Heart left ventricle (tissue), 16 donors: Measurements from ENCODE around the gene SLCO3A1. TPM values are rescaled to one million over a fixed set of nuclear protein-coding genes. Genes with fewer than 3 reads are reported as not detected.
A peak's percentile ranks its signal among the peaks of the same experiment; 100 is the strongest.
"Not testable (repeated sequence)": the region's sequence is repeated elsewhere in the genome, so short reads cannot be mapped to it uniquely, and the experiment has no call there.

ENCODE experiments used
- ATAC-seq, 4 donors: fragments of 200-7000 bp; cut with Tn5 transposase; one replicate each; pipeline ENCODE4 v1.9.1; 2020 to 2022; ENCODE audit warnings: moderate library complexity in 4 of 4, mild to moderate bottlenecking in 3 of 4, moderate number of reproducible peaks in 1 of 4
- DNase-seq, 5 donors: peaks; one replicate each; pipeline ENCODE4 v3.0.0-alpha.2; 2020
- H3K27ac ChIP-seq, 12 donors: fragments of 200-600 bp; sonication (generic) in 4 of 12; one replicate each; pipeline versions ENCODE4 v1.5.0 to v1.8.0; 2016 to 2022; ENCODE audit warnings: mild to moderate bottlenecking in 2 of 12
- H3K27me3 ChIP-seq, 9 donors: fragments of 200-600 bp; sonication (generic) in 2 of 9; one replicate each; pipeline versions ENCODE4 v1.5.1 to v1.8.0; 2016 to 2022; ENCODE audit warnings: mild to moderate bottlenecking in 3 of 9
- H3K36me3 ChIP-seq, 9 donors: fragments of 200-600 bp; sonication (generic) in 2 of 9; one replicate each; pipeline versions ENCODE4 v1.5.0 to v1.8.0; 2018 to 2022; ENCODE audit warnings: mild to moderate bottlenecking in 2 of 9
- H3K4me1 ChIP-seq, 12 donors: fragments of 200-600 bp; sonication (generic) in 4 of 12; one replicate each; pipeline versions ENCODE4 v1.5.0 to v1.8.0; 2016 to 2022; ENCODE audit warnings: mild to moderate bottlenecking in 3 of 12
- H3K4me3 ChIP-seq, 12 donors: fragments of 200-600 bp; sonication (generic) in 4 of 12; one replicate each; pipeline versions ENCODE4 v1.5.0 to v1.8.0; 2017 to 2022; ENCODE audit warnings: mild to moderate bottlenecking in 9 of 12, moderate library complexity in 4 of 12
- H3K9me3 ChIP-seq, 12 donors: fragments of 200-600 bp; sonication (generic) in 4 of 12; one replicate each; pipeline versions ENCODE4 v1.5.0 to v1.8.0; 2016 to 2022; ENCODE audit warnings: mild to moderate bottlenecking in 1 of 12
- CTCF ChIP-seq, 12 donors: fragments of 200-600 bp; sonication (generic) in 4 of 12; IDR thresholded peaks; one replicate each; pipeline versions ENCODE4 v1.5.0 to v1.8.0; 2018 to 2022; ENCODE audit warnings: antibody characterized with exemption in 12 of 12, mild to moderate bottlenecking in 5 of 12
- POLR2A ChIP-seq, 2 donors: fragments of 450-650 bp; IDR thresholded peaks; one replicate each; pipeline ENCODE4 v1.6.1; 2017; ENCODE audit warnings: antibody characterized with exemption in 2 of 2, mild to moderate bottlenecking in 2 of 2, moderate library complexity in 2 of 2
- WGBS, 4 donors: extraction: QIAGEN DNeasy Blood & Tissue Kit in 2 of 4; methylation state at CpG; one replicate each; pipeline versions ENCODE4 v1.1.5 to v1.1.7; 2013 to 2018; 5-methylcytosine and 5-hydroxymethylcytosine counted together
- intact Hi-C, 10 donors: fragments of 100-400 bp; cut with DNase I; formaldehyde crosslinking; loops; one replicate each; pipeline versions ENCODE4 v1.11.1 to v1.14.2; 2022
- polyA plus RNA-seq, 2 donors: library from polyadenylated mRNA; stranded (reverse); fragments of 200-250 nt; gene quantifications; one replicate each; pipeline ENCODE4 v1.2.3, GENCODE V29; 2013
- total RNA-seq, 9 donors: library from RNA; depleted of rRNA in 2 of 9; stranded (reverse); fragments of >200 nt in 2 of 9; fragmentation: NEBNext Ultra II Directional in 3 of 9; extraction: Animal tissue kit (Norgen Biotek cat#: 25700) in 3 of 9; gene quantifications; one replicate each; pipeline versions ENCODE4 v1.1.0 to v1.2.4, GENCODE V29; 2016 to 2023
- donor health status: ischemic (EF 13 %, LVEDD 7.1; RV severe dilation, severe dysfunction).
- donor health status: healthy with polysubstance abuse.
- donor health status: DM: no; HTN: yes; CAD: no.
- donor health status: DM: no; HTN: no; CAD: no.
- donor health status: ischemic (EF 25% LVEDD 6.9; RV normal size, moderate dysfunction).
- donor health status: ischemic (EF 25% LVEDD 5.7; RV mildly dilated, moderate dysfunction).
- donor health status: healthy.
- donor health status: DM: yes; HTN: yes; CAD: no.
- donor health status: ischemic (EF 35%, LVEDD 5.7; RV mildly dilated, moderate dysfunction).
- donor health status: nonischemic (EF 11% LVEDD 7.7; RV severe dilation, severe dysfunction).
- donor health status: DM: yes; HTN: yes; CAD: no.
- donor health status: PGD.
- donor health status: ischemic (EF 29% LVEDD 5.4; RV normal size, mild dysfunction).
- donor health status: nonischemic (EF 23%, LVEDD 6.1; RV moderate dilation, normal function).

The SLCO3A1 gene
- total and polyA plus RNA-seq, 11 donors, result 26.3 to 64.2 (median 50.2) TPM

GRCh38 chr15:91961357-91961756, 107.8 kb downstream of the SLCO3A1 start:
- no peaks in the 10 kb centered on the region for H3K27me3 ChIP-seq
- intact Hi-C loops, result no loop called here
- peak overlapping the region in 1 of 12 donors; percentile 74 for H3K27ac ChIP-seq
- DNase-seq (no peak), ATAC-seq (no peak)
- H3K9me3 ChIP-seq, result no peaks in the 10 kb centered on the region
- no peak for TF ChIP-seq POLR2A (IDR thresholded peaks at IDR 0.05)
- TF ChIP-seq CTCF (IDR thresholded peaks at IDR 0.05), result no peak
- 92 to 99% (median 97%) methylated on average over 2 of the region's 2 CpGs for WGBS, 4 donors
- peaks cover 0 to 58% (median 38%) of the 10 kb centered on the region in 12 donors for H3K4me1 ChIP-seq
- H3K4me3 ChIP-seq, result no peak overlapping the region
- no peaks in the 10 kb centered on the region for H3K36me3 ChIP-seq

GRCh38 chr15:91963747-91964146, 110.2 kb downstream of the SLCO3A1 start:
- 94 to 96% (median 96%) methylated on average over 7 of the region's 7 CpGs for WGBS, 4 donors
- H3K9me3 ChIP-seq, H3K27me3 ChIP-seq, ATAC-seq, H3K4me3 ChIP-seq, H3K27ac ChIP-seq, DNase-seq, intact Hi-C loops, H3K36me3 ChIP-seq: not testable (repeated sequence)
- peaks cover 0 to 69% (median 55%) of the 10 kb centered on the region in 12 donors for H3K4me1 ChIP-seq

- H3K9me3 ChIP-seq, result no peaks in the 10 kb centered on the region
- DNase-seq (no peak), ATAC-seq (peak in 3 of 4 donors; percentile 16 to 46 (median 42))
- TF ChIP-seq POLR2A (IDR thresholded peaks at IDR 0.05) (no peak), CTCF (IDR thresholded peaks at IDR 0.05) (no peak)
- WGBS, 4 donors, result 52 to 73% (median 58%) methylated on average over 8 to 9 of the region's 9 CpGs
- no peaks in the 10 kb centered on the region for H3K36me3 ChIP-seq
- no peak overlapping the region for H3K4me3 ChIP-seq
- H3K27ac ChIP-seq, result peak overlapping the region in 10 of 12 donors; percentile 29 to 70 (median 49)
- H3K27me3 ChIP-seq, result no peaks in the 10 kb centered on the region
- intact Hi-C loops, result no loop called here
- H3K4me1 ChIP-seq, result peaks cover 0 to 88% (median 74%) of the 10 kb centered on the region in 12 donors
Observed at GRCh38 chr15:91965501-91966193, 112.1 kb downstream of the SLCO3A1 start.

GRCh38 chr15:91966194-91966552, 112.7 kb downstream of the SLCO3A1 start:
- Histone ChIP-seq H3K27ac (peak overlapping the region in 11 of 12 donors; percentile 2 to 70 (median 44)), H3K4me1 (peaks cover 0 to 88% (median 76%) of the 10 kb centered on the region in 12 donors), H3K4me3 (no peak overlapping the region), H3K9me3 (no peaks in the 10 kb centered on the region), H3K27me3 (no peaks in the 10 kb centered on the region), H3K36me3 (no peaks in the 10 kb centered on the region)
- 50 to 73% (median 60%) methylated on average over 6 of the region's 6 CpGs for WGBS, 4 donors
- ATAC-seq (peak in 1 of 4 donors; percentile 29), DNase-seq (no peak)
- TF ChIP-seq CTCF (IDR thresholded peaks at IDR 0.05), result no peak
- TF ChIP-seq POLR2A (IDR thresholded peaks at IDR 0.05), result no peak
- intact Hi-C loops, result no loop called here
